Activated CD8-positive, alpha-beta memory T cell treated with anti-CD3 and anti-CD28 coated beads for 4 hours (primary cell): ENCODE measurements around the gene WHAMM.
"Not testable (repeated sequence)": the region's sequence is repeated elsewhere in the genome, so short reads cannot be mapped to it uniquely, and the experiment has no call there.

Experiments
- DNase-seq, 2 donors: peaks; one replicate each; pipeline ENCODE4 v3.0.0-alpha.2; 2020; ENCODE audit warnings: low read depth in 2 of 2

The WHAMM gene

DNA sequence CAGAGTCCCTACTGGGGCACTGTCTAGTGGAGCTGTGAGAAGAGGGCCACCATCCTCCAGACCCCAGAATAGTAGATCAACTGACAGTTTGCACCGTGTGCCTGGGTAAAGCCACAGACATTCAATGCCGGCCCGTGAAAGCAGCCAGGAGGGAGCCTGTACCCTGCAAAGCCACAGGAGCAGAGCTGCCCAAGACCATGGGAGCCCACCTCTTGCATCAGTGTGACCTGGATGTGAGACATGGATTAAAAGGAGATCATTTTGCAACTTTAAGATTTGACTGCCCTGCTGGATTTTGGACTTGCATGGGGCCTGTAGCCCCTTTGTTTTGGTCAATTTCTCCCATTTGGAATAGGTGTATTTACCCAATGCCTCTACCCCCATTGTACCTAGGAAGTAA lies 56.6 kb downstream of the WHAMM start:
- not testable (repeated sequence) for DNase-seq

- no peak for DNase-seq
These were observed 61.4 kb downstream of the WHAMM start for GRCh38 chr15:82870727-82871320.

GRCh38 chr15:82871358-82871757 lies 61.9 kb downstream of the WHAMM start:
- DNase-seq, result no peak

DNA sequence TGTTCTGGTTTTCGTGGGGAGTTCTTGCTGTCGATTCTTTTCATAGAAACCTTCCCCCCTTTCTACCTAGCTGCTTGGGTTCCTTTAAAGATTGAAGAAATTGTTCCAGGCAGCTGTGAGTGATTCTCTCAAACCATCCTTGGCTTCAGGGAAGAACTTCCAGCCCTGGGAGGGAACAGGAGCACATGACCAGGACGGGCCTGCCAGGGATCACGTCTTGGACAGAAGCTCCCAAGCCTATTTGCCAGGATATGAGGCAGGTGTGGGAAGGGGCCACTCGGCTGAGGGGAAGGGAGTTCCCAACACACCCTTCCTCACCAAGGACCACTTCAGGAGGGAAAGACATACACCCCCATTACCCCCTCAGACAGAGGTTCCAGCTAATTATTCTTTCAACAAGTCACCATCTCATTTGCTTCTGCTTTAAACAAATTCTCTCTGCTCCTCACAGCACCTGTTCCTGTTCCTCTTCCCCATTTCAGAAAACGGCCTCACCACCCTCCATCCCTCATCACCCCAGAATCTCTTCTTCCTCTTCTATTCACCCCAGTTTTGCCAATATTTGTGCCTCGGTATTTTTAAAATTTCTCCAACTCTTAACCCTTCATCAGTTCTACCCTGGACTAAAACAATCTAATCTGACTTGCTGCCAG lies 62.5 kb downstream of the WHAMM start:
- DNase-seq, result no peak

DNA sequence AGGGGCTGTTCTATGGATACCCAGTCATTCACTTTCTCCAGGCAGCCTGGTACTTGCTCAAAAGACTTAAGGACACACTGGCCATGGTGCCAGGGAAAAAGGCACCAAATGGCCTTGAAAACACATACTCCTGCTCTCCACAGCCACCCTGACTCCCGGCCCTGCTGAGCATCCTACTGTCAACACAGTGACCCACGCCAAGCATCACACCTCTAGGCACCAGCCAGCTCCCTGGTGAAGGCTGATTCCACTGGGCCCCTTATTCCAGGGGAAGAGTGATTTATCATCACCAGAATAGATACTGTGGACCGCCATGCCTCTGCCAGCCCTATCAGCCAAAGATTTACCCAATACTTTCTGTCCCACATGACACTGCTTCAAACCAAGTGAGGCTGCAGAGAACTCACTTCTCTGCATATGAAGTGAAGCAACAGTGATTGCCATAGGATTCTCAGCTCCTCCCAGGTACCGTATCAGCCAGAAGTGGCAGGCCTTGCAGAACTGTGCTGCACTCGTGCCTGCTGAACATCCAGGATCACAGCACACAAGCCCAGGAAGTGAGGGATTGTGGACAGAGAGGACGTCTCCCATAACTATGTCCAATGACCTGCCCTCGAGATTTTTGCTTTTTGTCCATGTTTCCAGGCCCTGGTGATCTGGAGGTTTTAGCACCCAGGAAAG lies 63.7 kb downstream of the WHAMM start:
- no peak for DNase-seq

- no peak for DNase-seq
These were observed 64.8 kb downstream of the WHAMM start for GRCh38 chr15:82874267-82874666.

DNA sequence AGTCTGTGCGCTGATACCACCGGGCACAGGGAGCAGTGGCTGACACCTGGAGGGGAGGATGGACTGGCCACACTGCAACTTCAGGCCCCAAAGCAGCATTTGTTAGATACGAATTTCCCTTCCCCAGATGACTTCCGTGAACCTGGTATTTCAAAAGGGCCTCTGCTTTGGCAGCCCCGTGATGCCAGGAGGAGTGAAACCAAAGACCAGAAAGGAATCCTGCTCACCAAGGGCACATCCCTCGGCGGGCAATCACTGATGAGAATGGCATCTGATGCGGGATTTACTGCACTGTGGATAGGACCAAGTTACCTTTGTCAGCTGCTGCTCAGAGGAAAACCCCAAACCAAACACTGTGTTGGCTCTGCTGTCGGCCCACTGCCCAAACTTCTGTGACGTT lies 65.5 kb downstream of the WHAMM start:
- DNase-seq, result no peak

DNA sequence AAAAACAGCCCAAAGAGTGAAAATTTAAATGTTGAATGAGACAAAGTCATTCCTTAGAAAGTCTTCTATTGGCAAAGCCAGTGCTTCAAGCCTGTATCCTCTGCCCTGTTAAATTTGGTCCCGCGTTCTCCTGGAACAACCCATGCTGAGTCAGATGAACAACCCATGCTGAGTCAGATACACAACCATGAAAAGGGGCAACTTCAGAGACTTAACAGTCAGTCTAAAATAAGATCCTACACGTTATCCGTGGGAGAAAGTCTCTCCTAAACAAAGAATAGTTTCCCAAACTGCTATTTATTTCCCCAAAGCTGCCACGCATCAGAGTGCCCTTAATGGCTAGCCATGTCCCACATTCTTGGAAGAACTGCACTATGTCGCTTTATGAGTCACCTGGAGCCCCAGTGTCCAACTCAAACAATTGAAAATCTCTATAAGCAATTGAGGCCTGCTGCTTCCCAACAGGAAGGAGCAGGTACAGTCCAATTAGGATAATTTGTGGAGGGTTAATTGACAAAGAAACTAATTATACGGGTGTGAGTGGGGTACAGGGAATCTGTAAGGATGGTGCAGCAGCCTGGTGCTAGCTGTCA lies 66.1 kb downstream of the WHAMM start:
- DNase-seq, result no peak

DNA sequence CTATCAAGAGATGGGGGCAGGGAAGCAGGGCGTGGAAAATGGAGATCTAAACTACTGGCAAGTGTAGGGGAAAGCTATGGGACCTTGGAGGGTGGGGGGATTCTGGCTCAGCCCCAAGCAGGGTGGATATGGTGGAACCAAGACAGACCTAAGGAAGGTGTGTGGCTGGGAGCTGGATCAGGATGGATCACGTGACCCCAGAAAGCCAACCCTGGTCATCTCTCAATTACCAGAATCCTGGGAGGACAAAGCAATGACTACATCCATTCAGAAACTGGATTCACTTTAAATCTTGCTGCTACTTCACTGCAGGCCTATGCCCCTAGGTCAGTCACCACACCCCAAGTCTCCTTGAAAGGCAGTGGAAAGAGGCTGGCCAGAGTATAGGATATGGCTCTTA lies 68.4 kb downstream of the WHAMM start:
- DNase-seq, result no peak

GRCh38 chr15:82878325-82878724 lies 68.9 kb downstream of the WHAMM start:
- DNase-seq, result no peak

DNA sequence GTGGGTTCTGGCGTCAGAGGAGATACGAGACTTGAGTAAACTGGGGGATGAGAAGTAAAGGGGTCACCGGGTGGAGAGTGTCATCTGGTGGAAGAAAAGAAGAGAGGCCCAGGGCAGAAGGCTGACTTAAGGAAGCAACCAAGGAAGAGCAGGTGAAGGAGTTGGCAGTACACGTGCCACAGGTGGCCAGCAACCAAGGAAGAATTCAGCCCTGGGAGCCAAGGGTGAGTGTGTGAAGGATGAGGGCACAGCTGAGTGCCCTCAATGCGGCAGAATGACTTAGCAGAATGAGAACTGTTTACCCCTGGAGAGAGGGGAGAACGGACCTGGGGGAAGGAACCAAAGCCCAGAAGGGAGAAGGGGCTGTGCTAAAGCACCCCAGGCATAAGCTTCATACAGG lies 71.3 kb downstream of the WHAMM start:
- no peak for DNase-seq

GRCh38 chr15:82881747-82882146 lies 72.3 kb downstream of the WHAMM start:
- no peak for DNase-seq

- DNase-seq, result no peak
These were observed 73.0 kb downstream of the WHAMM start for GRCh38 chr15:82882273-82882928.
